GM12873 (cell line): ENCODE data around the gene U2AF2.

Experiments used
- TF ChIP-seq, protein P1 (sequence below): IDR thresholded peaks from 2 replicates; pipeline ENCODE4 v1.5.1; 2012; ENCODE audit warnings: low read depth, mild to moderate bottlenecking, moderate library complexity, low read length, control low read depth; ENCODE audit not compliant: insufficient read depth; ENCODE audit errors: missing control alignments

Gene U2AF2

DNA sequence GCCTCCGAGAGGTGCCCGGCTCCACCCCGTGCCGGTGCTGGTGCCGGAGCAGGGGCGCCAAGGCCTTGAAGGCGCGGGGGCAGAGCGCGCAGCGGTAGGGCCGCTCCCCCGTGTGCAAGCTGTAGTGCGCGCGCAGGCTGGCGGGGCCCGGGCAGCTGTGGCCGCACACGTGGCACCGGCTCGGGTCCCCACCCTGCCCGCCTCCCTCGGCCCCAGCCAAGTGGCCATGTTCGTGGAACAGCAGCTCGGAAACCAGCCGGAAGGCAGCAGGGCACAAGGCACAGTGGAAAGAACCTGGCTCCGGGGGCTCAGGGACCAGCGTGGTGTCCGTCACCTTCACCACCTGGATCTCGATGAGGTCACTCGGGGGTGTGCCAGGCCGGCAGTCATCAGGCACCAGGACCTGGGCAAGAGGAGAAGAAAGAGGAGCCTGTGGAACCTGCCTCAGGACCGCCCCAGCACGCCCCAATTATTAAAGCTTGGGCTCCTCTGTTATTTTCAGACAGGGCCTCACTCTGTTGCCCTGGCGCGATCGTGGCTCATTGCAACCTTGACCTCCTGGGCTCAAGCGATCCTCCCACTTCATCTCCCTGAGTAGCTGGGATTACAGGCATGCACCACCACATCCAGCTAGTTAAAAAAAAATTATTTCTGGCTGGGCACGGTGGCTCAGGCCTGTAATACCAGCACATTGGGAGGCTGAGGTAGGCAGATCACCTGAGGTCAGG is 32.4 kb upstream of the U2AF2 start:
- TF ChIP-seq, protein P1, sequence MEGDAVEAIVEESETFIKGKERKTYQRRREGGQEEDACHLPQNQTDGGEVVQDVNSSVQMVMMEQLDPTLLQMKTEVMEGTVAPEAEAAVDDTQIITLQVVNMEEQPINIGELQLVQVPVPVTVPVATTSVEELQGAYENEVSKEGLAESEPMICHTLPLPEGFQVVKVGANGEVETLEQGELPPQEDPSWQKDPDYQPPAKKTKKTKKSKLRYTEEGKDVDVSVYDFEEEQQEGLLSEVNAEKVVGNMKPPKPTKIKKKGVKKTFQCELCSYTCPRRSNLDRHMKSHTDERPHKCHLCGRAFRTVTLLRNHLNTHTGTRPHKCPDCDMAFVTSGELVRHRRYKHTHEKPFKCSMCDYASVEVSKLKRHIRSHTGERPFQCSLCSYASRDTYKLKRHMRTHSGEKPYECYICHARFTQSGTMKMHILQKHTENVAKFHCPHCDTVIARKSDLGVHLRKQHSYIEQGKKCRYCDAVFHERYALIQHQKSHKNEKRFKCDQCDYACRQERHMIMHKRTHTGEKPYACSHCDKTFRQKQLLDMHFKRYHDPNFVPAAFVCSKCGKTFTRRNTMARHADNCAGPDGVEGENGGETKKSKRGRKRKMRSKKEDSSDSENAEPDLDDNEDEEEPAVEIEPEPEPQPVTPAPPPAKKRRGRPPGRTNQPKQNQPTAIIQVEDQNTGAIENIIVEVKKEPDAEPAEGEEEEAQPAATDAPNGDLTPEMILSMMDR = no peak

DNA sequence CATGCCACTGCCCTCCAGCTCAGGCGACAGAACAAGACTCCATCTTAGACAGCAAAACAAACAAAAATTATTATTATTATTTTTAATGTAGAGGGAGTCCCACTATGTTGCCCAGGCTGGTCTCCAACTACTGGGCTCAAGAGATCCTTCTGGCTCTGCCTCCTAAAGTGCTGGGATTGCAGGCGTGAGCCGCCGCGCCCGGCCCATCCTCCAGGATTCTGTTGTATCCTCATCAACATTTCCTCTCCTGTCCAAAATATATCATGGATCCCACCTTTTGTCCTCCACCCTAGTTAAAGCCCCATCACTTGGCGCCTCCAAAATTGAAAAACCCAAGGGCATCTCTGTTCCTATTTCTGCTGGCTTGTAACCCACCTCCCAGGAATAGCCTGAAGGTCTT is 31.7 kb upstream of the U2AF2 start:
- TF ChIP-seq, protein P1 = no peak

DNA sequence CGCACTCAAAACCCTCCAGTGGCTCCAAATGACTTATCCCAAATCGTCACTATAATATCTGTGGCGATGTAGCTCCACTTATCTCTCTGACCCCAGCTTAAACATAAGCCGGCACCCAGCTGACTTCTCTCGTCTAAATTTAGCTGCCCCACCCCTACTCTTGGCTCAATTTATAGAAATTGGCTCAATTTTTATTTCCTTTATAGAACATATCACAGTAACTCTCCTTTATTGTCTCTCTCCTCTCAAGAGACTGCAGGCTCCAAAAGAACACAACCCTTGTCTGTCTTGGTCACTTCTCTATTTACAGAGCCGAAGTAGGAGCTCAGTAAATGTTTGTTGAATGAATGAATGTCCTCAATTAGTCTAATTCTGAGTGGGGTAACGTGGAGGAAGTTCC is 31.3 kb upstream of the U2AF2 start:
- TF ChIP-seq, protein P1 = no peak

DNA sequence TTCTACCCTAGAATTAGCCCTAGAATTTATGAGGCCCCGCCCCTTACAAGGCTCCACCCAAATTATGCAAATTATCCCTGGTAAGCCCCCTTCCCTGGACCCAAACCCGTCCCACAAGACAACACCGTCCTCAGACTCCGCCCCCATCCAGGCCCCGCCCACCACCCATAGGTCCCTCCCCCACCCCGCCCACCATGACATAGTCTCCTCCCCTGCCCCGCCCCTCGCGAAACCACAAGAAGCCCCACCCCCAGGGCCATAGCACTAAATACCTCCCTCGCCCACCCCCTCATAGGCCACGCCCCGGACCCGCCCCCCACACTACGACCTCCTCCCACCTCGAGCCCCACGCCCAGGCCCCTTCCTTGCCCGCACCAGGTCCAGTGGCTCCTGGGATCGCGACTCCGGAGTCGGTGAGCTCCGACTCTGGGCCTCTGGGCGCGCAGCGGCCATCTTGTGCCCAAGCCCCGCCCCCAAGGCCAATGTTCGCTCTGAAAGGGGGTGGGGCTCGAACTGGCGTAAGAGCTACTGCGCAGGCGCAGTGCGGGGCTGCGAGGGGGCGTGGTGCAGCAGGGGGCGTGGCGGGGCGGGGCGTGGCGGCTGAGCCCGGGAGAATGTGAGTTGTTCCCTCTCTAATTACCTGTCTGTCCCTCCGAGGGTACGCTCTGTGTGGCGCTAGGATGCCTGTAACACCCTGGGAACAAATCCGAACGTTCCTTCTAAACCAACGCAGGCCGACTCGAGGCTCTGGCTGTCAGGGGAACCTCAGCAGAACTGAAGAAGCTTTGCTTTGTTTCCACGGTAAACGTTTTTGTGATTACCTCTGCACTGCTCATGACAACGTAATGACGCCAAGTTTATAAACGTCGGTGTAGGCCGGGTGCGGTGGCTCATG is 30.5 kb upstream of the U2AF2 start, which contains the start of gene ZNF784:
TSS of gene ZNF784 (minus strand) at position 458 of the 895 bp plus-strand sequence. CDS start at position 453, 5 bp downstream.
- TF ChIP-seq, protein P1 = no peak

DNA sequence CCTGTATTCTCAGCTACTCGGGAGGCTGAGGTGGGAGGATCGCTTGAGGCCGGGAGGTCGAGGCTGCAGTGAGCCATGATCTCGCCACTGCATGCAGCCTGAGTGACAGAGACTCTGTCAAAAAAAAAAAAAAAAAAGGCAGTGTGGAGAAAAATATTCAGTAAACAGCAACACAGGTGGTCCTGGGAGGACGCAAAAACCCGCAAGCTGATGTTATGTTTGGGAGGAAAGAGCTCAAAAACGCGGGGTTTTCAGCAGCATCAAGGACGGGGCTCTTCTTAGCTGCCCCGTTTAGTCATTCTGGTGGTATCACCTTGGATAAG is 29.9 kb upstream of the U2AF2 start:
- TF ChIP-seq, protein P1 = no peak

DNA sequence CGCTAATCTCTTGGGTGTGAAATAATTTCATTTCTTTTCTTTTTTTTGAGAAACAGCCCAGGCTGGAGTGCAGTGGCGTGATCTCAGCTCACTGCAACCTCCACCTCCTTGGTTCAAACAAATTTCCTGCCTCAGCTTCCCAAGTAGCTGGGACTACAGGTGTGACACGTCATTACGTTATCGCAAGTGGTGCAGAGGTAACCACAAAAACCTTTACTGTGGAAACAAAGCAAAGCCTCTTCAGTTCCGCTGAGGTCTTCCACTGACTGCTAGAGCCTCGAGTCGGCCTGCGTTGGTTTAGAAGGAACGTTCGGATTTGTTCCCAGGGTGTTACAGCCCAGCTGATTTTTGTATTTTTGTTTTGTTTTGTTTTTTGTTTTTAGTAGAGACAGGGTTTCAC is 28.5 kb upstream of the U2AF2 start:
- TF ChIP-seq, protein P1 = no peak

DNA sequence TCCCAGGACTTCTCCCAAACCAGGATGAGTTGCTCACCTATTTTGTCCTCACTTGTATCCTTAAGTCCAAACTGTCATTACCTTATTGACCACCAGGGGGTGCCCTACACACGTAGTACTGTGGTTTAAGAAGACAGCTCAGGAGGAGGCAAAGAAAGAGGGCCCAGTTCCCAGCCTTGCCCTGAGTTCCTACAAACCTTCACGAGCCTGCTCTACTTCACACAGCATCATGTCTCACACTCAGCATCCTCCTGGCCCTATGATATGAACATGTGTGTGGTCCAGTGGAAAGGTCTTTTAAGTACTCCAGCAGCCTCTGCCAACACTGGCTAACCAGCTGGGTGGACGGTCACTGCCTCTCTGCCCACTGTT is 22.4 kb upstream of the U2AF2 start:
- TF ChIP-seq, protein P1 = peak; percentile 78
